Stimulated activated CD4-positive, alpha-beta T cell treated with anti-CD3 and anti-CD28 coated beads, TNF-alpha, amount 100 ng/mL, for 24 hours (primary cell): ENCODE measurements around the gene MRGPRG.

Experiments used
- DNase-seq, 3 experiments: peaks; one replicate each; pipeline ENCODE4 v3.0.0-alpha.2; 2020; ENCODE audit warnings: low read depth in 3 of 3

The MRGPRG gene

DNA sequence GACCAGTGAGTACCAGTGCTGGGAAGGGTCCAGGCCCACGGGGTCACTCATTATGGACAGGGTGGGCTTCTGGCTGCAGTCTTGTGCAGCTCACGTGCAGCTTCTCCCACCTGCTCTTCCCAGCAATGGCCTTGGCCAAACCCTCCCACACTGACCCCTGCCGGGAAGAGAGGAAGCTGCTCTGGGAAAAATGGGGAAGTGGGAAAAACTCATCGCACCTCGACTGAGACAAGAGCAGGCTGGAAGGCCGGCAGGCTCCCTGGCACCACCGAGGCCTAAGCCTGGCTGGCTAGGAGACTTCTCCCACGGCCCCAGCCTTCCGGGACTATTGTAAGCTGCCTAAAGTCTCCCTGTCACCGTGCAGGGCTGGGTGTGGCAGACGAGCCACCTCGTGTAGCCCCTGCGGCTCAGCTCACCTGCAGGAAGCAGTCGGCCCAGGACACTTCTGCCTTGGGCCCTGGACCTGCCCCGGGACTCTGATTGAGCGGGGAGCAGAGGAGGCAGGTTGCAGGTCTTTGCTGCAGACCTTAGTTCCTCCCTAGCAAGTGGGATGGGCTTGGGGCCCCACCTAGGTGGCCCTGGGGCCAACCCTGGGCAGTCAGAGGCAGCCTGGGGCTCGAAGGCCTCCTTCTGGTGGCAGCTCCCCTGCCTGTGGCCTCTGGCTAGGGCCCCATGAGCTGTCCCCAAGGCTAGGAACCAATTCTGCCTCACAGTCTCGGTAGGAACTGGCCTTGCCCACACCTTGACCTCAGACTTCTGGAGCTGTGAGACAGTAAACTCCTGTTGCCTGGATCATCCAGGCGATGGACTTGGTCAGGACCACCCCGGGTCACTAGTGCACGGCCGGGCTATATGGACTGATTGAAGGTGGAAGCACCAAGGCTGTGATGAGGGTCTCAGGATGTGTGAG, 23.1 kb downstream of the MRGPRG start:
- DNase-seq, result no peak

DNA sequence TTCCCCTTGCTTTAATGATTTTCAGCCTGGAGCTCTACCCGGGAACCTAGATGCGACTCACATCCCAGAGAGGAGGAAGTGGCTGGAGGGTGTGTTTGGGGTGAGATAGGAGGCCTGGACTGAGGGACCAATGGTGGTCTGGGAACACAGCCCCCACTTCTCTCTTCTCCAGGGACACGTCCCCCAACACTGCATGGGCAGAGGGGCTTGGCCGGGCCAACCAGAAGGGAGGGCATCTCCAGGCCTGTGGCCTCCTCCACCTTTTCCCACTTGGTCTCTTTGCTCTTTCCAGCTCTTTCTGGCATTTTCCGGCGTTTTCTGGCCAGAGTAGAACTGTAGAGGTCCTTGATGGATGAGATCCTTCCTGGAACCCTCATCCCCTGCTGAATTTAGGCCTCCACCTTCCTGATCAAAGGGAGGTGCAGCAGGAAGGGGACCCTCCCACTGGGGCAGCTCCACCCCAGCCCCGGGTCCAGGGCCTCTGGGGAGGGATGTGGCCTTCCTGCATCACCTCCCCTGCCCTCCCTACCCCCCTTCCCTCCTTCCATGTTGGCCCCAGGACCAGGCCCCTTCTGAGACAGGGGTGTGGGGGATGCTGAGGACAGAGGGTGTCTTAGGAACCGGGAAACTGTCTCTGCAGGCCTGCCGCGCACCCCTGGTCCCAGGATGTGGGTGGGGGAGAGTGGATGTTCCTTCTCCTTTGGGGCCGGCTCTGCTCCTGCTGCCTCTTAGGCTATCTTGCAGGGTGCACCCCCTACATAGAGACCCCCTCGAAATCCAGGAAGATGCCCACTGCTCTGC, 24.4 kb downstream of the MRGPRG start:
- DNase-seq, result no peak

DNA sequence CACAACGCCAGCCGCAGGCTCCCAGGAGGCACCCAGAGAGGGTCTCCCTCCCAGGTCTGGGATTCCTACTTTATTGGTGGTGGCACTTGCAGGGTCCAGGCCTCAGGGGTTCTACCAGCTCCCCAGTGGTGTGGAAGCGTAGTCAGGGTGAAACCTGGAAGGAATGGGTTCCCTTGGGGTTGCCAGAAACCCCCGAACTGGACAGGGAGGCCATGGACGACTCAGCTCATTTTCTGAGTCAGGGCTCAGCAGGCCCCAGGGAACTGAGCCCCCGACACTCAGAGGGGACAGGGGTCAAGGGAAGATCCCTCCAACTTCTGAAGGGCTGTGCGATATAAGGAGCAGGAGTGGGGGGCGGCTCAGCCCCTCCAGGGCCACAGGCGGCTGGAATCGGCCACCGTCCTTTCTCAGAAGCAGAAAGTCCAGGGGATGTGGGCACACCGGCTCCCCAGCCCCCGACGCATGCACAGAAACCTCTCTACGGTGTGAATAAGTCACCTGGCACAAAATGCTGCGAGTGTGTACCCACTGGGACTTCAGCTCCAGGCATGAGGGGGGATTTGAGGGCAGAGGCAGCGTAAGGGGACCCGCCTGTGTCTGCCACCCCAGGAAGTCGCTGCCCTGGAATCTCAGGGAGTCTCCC, 25.1 kb downstream of the MRGPRG start:
- DNase-seq, result no peak

DNA sequence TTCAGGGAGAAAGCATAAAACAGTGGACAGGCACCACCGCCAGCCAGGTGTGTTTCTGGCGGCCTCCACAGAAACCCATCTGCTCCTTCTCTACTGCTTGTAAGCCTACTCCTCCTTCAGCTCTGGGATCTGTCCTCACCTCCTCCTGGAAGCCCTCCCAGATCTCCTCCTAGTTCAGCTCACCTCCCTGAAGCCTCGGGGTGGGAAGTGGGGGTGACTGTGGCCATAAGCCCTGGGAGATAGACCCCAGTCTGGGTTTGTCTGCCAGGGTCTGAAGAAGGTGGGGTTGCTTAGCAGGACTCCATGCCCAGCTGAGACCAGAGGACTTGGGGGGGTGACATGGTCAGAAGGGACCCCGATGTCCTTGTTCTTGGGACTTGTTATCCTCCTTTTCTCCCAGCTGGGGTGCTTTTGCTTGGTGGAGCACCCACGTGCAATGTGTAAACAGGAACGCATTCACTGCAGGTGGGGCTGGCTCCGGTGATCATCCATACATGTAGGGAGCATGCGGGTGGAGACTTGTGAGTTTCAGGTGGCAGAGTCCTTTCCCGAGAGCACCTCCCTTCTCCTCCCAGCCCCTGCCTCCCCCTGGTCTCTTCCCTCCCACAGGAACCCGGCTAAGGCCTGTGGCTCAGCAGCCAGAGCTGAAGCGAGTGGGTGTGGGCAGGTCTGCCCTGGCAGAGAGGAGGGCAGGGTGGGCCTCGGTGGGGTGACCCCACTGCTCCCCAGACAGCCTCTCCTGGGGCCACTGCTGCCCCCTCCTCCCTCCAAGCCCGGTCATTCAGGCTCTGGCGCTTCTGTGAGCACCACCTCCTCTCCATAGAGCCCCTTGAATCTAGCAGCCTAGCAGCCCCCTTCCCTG, 25.9 kb downstream of the MRGPRG start:
- DNase-seq, result no peak

DNA sequence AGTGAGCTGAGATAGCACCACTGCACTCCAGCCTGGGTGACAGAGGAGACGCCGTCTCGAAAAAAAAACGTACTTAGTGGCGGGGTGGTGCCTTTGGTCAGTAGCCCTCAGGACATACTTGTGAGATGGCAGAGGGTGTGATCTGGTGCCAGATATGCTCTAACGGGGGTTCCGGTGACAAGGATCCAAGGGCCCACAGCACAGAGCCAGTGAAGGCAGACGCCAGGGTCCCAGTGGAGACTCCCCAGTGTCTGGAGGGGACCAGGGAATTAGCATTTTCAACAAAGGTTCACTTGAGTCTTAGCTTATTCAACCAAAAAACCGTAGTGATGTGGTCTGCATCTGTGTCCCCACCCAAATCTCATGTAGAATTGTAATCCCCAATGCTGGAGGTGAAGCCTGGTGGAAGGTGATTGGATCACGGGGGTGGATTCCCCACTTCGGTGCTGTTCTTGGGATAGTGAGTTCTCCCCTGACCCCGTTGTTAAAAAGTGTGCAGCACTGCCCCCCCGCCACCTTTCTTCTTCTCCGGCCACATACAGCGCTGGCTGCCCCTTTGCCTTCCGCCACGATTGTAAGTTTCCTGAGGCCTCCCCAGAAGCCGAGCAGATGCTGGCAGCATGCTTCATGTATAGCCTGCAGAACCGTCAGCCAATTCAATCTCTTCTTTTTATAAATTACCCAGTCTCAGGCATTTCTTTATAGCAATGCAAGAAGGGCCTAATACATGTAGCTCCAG, 26.9 kb downstream of the MRGPRG start:
- no peak for DNase-seq

DNA sequence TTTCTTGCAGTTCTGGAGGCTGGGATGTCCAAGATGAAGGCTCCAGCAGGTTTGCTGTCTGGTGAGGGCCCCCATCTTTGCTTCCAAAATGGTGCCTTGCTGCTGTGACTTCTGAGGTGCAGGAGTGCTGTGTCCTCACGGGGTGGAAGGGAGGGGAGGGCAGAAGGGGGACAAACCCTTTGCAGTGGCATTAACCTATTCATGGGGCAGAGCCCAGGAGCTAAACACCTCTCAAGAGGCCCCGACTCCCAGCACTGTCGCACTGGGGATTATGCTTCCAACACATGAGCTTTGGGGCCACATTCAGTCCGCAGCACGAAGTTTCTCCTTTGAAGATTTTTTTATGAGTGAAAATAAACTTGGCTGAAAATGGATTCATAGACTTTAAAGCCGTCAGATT, 28.0 kb downstream of the MRGPRG start:
- DNase-seq, result no peak

DNA sequence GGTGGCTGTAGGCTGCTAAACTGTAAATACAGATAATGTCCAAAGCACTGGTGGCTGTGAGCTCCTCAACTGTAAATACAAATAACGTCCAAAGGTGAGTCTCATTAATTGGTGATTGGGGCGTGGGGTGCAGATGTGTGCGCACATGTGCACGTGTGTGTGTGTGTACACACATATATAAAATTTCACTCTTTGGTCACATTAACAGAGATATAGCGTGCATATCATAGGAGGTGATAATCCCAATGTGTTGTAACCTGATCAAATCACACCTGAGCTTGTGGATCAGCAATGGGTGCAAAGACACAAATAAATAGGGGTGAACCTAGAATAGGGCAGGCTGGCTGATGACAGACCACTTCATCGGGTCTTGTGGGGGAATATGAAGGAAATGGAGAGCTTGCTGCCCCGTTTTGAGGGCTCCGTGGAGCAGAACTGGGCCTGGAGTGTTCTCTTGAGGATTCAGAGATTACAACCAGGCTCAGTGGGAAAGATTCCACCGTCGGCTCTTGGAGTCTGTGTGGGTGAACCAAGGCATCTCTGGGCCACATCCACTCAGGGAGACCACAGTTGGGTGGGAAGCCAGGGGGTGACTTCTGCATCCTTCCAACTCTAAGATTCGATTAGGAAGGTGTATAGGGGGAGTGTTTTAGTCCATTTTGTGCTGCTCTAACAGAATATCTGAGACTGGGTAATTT, 28.6 kb downstream of the MRGPRG start:
- DNase-seq, result no peak

DNA sequence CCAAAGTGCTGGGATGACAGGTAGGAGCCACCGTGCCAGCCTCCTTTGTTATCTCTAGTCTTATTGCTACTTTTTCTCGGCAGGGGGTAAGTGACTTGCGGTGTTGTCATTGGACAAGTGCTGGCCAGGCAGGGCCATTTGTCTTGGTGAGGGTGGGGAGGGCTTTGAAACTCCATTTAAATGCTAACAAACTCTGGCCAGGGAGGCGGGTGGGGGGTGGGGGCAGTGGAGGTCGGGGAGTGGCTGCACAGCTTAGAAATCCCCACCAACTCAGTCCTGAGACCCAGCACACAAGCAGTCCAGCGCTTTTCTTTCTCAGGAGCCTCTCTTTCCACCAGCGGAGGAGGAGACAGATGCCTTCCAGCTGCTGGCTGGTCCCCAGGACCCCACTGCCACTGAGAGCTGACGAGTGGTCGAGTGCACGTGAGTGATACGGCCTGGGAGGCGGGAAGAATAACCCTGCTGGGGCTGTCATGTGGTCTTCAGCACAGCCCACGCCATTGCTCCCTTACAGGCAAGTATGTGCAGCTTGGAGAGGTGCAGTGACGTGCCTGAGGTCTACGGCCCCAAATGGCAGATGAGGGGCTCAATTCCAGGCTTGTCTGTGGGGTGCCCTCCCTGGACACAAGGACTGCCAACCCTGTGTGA, 29.3 kb downstream of the MRGPRG start:
- no peak for DNase-seq

DNA sequence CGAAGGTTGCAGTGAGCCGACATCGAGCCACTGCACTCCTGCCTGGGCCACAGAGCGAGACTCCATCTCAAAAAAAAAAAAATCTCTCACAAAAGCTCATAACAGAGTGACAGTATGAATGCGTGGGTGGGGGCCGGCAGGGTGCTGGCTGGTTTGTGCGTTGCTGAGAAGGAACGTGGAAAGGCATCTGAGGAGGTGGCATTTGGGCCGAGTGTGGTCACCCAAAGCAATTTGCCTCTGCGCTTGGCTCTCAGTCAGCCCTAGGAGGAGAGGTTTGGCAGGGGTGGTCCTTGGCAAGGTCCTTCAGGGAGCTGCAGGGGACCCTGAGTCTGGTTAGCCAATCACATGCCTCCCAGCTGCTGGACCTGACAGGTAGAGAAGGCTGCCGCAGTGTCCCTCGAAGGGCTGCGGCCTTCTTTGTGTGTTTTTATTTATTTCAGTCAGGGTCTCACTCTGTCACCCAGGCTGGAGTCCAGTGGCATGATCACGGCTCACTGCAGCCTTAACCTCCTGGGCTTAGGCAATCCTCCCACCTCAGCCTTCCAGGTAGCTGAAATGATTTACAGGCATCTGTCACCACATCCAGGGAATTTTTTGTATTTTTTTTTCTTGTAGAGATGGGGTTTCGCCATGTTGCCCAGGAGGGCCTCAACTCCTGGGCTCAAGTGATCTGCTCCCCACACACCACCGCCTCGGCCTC, 30.0 kb downstream of the MRGPRG start:
- DNase-seq, result no peak

DNA sequence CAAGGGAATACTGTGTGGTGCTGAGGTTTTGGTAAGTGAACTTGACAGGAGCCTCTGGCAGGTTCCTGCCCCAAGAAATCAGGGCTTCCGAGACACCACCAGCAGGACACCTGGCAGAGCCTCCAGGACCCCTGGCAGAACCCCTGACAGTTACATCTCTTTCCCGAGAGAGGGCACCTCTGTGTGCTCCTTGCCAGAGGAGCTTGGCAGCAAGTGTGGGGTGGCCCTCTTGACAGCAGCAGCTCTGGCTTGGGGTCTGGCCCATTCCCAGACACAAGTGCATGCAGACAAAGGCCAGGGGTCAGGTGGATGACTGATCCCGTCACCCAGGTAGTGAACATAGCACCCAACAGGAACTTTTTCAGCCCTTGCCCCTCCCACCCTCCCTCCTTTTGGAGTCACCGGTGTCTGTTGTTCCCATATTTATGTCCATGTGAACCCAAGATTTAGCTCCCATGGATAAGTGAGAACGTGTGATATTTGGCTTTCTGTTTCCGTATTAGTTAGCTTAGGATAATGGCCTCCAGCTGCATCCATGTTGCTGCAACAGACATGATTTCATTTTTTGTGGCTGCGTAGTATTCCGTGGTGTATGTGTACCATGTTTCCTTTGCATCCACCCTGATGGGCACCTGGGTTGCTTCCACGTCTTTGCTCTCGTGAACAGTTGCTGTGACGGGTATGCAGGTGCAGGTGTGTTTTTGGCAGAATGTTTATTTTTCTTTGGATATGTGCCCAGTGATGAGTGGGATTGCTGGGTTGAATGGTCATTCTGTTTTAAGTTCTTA, 32.3 kb downstream of the MRGPRG start:
- no peak for DNase-seq

DNA sequence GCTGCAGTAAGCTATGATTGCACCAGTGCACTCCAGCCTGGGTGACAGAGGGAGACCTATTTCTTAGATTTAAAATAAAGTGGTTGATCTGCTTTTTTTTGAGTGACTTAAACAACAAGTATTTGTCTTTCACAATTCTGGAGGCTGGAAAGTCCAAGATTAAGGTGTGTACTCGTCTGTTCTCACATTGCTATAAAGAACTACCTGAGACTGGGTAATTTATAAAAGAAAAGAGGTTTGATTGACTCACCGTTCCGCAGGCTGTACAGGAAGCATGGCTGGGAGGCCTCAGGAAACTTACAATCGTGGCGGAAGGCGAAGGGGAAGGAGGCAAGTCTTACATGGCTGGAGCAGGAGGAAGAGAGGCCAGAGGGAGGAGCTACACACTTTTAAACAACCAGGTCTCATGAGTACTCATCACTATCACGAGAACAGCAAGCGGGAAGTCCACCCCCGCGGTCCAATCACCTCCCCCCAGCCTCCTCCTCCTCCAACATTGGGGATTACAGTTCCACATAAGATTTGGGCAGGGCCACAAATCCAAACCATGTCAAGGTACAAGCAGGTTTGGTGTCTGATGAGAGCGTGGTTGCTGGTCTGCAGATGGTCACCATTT, 33.8 kb downstream of the MRGPRG start:
- DNase-seq, result no peak

DNA sequence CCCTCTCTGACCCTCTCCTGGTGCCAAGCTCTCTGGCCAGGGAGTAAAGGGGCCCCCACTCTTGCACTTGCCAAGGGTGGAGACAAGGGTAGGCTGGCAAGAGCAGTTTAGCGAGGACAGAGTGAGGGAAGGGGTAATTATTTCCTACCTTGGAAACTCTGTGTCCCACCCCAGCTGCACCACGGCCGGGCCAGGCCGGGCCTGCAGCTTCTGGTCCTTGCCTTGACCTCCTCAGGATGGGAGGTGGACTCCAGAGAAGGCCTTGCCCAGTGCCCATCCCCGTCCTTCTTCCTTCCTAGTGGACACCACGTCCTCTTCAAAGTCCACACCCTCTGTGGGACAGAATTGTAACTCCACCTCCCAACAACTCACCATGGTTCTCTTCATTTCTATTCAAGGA, 35.1 kb downstream of the MRGPRG start:
- DNase-seq, result no peak

DNA sequence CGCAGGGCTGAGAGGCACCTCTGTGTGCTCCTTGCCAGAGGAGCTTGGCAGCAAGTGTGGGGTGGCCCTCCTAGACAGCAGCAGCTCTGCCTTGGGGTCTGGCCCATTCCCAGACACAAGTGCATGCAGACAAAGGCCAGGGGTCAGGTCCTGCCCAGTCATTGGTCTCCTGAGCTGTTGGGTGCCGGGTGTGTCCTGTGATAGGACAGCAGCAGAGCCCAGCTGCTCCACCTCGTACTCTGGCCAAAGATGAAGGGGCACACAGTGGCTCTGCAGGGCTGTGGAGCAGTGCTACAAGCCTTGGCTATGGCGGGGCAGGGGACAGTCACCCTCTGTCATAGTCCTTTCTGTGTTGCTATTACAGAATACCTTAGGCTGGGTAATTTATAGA, 36.2 kb downstream of the MRGPRG start:
- no peak for DNase-seq

DNA sequence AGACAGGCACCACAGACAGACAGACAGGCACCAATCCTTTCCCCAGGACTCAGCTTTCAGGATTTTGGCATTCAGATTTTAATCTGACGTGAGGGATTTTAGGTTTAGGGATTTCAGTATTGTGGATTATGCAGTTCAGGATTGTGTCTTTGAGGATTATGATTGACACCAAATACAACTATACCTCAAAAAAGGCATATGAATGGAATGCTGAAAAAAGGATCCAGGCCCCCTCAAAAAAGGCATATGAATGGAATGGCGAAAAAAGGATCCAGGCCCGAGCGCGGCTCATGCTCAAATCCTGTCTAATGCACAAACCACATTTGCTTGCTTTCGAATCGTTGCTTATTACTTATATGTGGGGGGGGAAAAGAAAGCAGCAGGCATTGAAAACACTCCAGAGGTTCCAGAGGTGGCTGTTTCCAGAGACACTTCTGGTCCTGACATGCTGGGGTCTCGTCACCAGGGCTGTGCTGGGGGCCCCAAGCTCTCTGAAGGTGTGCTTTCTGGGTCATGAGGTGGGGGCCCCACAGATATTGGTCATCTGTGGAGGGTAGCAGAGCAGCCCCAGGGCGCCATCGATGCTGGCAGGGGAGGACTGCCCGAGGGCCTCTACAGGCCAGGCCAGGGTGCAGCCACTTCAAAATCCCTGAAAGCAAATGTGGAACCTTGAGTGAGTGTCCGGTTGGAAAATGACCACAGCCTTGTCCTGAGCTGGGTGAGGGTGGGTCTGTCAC, 36.7 kb downstream of the MRGPRG start:
- no peak for DNase-seq

DNA sequence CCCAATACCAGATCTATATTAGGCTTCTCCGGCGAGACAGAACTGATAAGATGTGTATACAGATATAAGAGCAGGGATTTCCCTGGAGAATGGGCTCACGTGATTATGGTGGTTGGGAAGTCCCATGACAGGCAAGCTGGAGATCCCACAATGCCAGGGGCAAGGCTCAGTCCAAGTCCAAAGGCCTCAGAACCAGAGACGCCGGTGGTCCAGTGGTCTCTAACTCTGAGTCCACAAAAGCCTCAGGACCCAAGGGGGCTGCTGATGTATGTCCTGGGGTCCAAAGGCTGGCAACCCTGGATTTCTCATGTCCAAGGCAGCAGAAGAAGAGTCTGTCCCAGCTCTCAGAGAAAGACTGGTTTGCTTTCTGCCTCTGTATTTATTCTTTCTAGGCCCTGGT, 37.7 kb downstream of the MRGPRG start:
- DNase-seq, result no peak

DNA sequence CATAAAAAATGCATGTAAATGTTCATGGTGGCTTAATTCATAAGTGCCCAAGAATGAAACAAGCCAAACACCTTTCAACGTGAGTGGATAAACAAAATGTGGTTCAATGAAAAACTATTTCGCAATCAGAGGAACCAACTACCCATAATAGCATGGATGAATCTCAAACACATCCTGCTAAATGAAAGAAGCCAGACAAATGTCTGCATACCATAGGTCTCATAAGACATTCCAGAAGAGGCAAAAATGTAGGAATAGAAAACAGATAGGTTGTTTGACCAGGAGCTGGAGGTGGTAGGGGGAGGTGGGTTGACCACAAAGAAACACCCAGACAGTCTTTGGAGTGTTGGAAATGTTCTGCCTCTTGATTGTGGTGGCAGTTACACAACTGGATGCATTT, 40.3 kb downstream of the MRGPRG start:
- no peak for DNase-seq

DNA sequence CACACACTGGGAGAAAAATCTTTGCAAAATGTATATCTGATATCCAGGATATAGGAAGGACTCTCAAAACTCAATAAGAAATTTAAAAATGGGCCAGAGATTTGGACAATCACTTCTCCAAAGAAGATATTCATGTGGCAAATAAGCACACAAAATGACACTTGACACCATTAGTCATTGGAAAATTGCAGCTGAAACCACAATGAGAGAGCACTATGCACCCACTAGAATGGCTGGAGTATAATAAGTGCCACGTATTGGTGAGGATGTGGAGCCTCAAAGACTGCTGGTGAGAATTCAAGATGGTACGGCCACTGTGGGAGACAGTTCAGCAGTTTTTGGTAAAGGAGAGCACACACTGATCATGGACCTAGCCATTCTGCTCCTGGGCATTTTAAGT, 40.7 kb downstream of the MRGPRG start:
- DNase-seq, result no peak
